Effector CD4-positive, alpha-beta T cell (primary cell): ENCODE results near the gene AGRP.

Experiments
- DNase-seq: peaks from one replicate; pipeline ENCODE4 v3.0.0-alpha.2; 2020

Gene AGRP

GRCh38 chr16:67463059-67463458 is 20.3 kb downstream of the AGRP start:
- no peak for DNase-seq

- no peak for DNase-seq
These were observed 21.1 kb downstream of the AGRP start for GRCh38 chr16:67462279-67462655.

GRCh38 chr16:67461600-67462278 is 21.6 kb downstream of the AGRP start:
- no peak for DNase-seq

GRCh38 chr16:67460961-67461360 is 22.4 kb downstream of the AGRP start:
- DNase-seq, result no peak

GRCh38 chr16:67460168-67460567 is 23.2 kb downstream of the AGRP start:
- no peak for DNase-seq

- DNase-seq, result no peak
These were observed 23.5 kb downstream of the AGRP start for GRCh38 chr16:67459861-67460150.

- no peak for DNase-seq
These were observed 24.1 kb downstream of the AGRP start for GRCh38 chr16:67459066-67459860.

GRCh38 chr16:67458121-67458641 is 25.2 kb downstream of the AGRP start:
- DNase-seq, result no peak

- no peak for DNase-seq
These were observed 25.7 kb downstream of the AGRP start for GRCh38 chr16:67457611-67458010.

- no peak for DNase-seq
These were observed 26.8 kb downstream of the AGRP start for GRCh38 chr16:67456391-67457081.

- DNase-seq, result no peak
These were observed 28.5 kb downstream of the AGRP start for GRCh38 chr16:67454852-67455251.

- DNase-seq, result no peak
These were observed 29.2 kb downstream of the AGRP start for GRCh38 chr16:67454104-67454503.

- no peak for DNase-seq
These were observed 31.5 kb downstream of the AGRP start for GRCh38 chr16:67451704-67452435.

- no peak for DNase-seq
These were observed 32.2 kb downstream of the AGRP start for GRCh38 chr16:67451061-67451703.

- DNase-seq, result no peak
These were observed 33.6 kb downstream of the AGRP start for GRCh38 chr16:67449739-67450138.

GRCh38 chr16:67449336-67449735 is 34.0 kb downstream of the AGRP start:
- DNase-seq, result no peak

- DNase-seq, result no peak
These were observed 34.8 kb downstream of the AGRP start for GRCh38 chr16:67448580-67448979.

- peak; percentile 33 for DNase-seq
These were observed 35.8 kb downstream of the AGRP start for GRCh38 chr16:67447508-67448076.

GRCh38 chr16:67446968-67447507 is 36.3 kb downstream of the AGRP start:
- no peak for DNase-seq

- no peak for DNase-seq
These were observed 37.1 kb downstream of the AGRP start for GRCh38 chr16:67445913-67446907.
